HepG2 (cell line): ENCODE measurements around the gene ABI3. TPM values are rescaled to one million over a fixed set of nuclear protein-coding genes. Genes with fewer than 3 reads are reported as not detected.

Experiments
- ATAC-seq: fragments of 200-7000 bp; cut with Tn5 transposase; 3 replicates; pipeline ENCODE4 v1.9.1; 2020; ENCODE audit warnings: mild to moderate bottlenecking, moderate library complexity
- BruUV-seq: library from RNA; stranded (reverse); fragments of 400-500 nt; replicated peaks from 2 replicates; lab custom pipeline; 2021; lab: Mats Ljungman, UMichigan
- CTCF ChIA-PET: fragments of 300-600 bp; formaldehyde crosslinking; extraction: SDS; loops from one replicate; lab custom pipeline; 2021; ENCODE audit warnings: low total read pairs, inconsistent platforms, low intra/inter-chr PET ratio; lab: Yijun Ruan, JAX
- POLR2A ChIA-PET: fragments of 350-600 bp; sonication (Branson Sonifier 250); formaldehyde crosslinking; loops from one replicate; lab custom pipeline; 2020; ENCODE audit warnings: antibody characterized with exemption, inconsistent platforms; lab: Yijun Ruan, JAX
- DNase-seq: peaks from one replicate; pipeline ENCODE4 v3.0.0-alpha.2; 2015; ENCODE audit warnings: low spot score
- FAIRE-seq: peaks from 3 replicates; lab custom pipeline; 2011; peaks lifted over from hg19 to GRCh38; lab: Jason Lieb, UNC
- H2AFZ ChIP-seq: one replicate; pipeline ENCODE4 v1.6.1; 2011; ENCODE audit warnings: low read length, inconsistent platforms
- H3K27ac ChIP-seq: fragments of 300-600 bp; 3 replicates; pipeline ENCODE4 v1.8.0; 2011; ENCODE audit warnings: mixed run types, mild to moderate bottlenecking, mixed read lengths, low read length, inconsistent platforms; ENCODE audit not compliant: insufficient read depth; ENCODE audit errors: extremely low read length
- H3K27me3 ChIP-seq, 2 experiments: fragments of 200-600 bp in 1 of 2; 2 replicates in 1 of 2; 3 replicates in 1 of 2; pipeline versions ENCODE4 v1.6.0 to v1.8.0; 2011; ENCODE audit warnings: low read length in 2 of 2, mild to moderate bottlenecking in 2 of 2, moderate library complexity in 2 of 2, inconsistent platforms in 1 of 2; ENCODE audit not compliant: insufficient read depth in 2 of 2, control insufficient read depth in 1 of 2
- H3K36me3 ChIP-seq, 2 experiments: fragments of 200-600 bp in 1 of 2; replicated peaks in 1 of 2; 2 replicates in 1 of 2; 3 replicates in 1 of 2; pipeline versions ENCODE4 v1.5.1 to v1.8.0; 2011; ENCODE audit warnings: low read length in 2 of 2, inconsistent platforms in 1 of 2; ENCODE audit not compliant: insufficient read depth in 2 of 2, control insufficient read depth in 1 of 2
- H3K4me1 ChIP-seq: 2 replicates; pipeline ENCODE4 v1.5.1; 2012; ENCODE audit warnings: low read length, inconsistent platforms; ENCODE audit not compliant: insufficient read depth
- H3K4me2 ChIP-seq: 2 replicates; pipeline ENCODE4 v1.6.0; 2011; ENCODE audit warnings: low read depth, low read length, inconsistent platforms
- H3K4me3 ChIP-seq, 3 experiments: fragments of 200-600 bp in 1 of 3; sonication (generic), shearing (Covaris generic) in 1 of 3; replicated peaks in 1 of 3; 2 replicates each; pipeline ENCODE4 v1.5.1; 2011 to 2016; ENCODE audit warnings: low read length in 3 of 3, inconsistent platforms in 2 of 3, low read depth in 2 of 3, mild to moderate bottlenecking in 2 of 3, control low read depth in 1 of 3, mixed read lengths in 1 of 3; ENCODE audit not compliant: insufficient read depth in 1 of 3
- H3K79me2 ChIP-seq: one replicate; pipeline ENCODE4 v1.6.1; 2011; ENCODE audit warnings: low read length, inconsistent platforms; ENCODE audit not compliant: insufficient read depth
- H3K9ac ChIP-seq: 2 replicates; pipeline ENCODE4 v1.6.0; 2011; ENCODE audit warnings: mild to moderate bottlenecking, low read depth, low read length, inconsistent platforms; ENCODE audit not compliant: insufficient read depth
- H3K9me3 ChIP-seq: 2 replicates; pipeline ENCODE4 v1.5.1; 2012; ENCODE audit warnings: mild to moderate bottlenecking, low read length
- H4K20me1 ChIP-seq: 2 replicates; pipeline ENCODE4 v1.6.0; 2011; ENCODE audit warnings: inconsistent platforms, mild to moderate bottlenecking, low read length, moderate library complexity; ENCODE audit not compliant: insufficient read depth
- AGO1 ChIP-seq: fragments of 200-400 bp; formaldehyde crosslinking; IDR thresholded peaks from 2 replicates; pipeline ENCODE4 v1.6.1; 2017; ENCODE audit warnings: mild to moderate bottlenecking, low read depth, low read length, moderate library complexity; ENCODE audit not compliant: poor library complexity, severe bottlenecking
- ATAD3A ChIP-seq: sonication (generic); formaldehyde crosslinking; IDR thresholded peaks from 2 replicates; pipeline ENCODE4 v1.4.0; 2020; ENCODE audit warnings: missing genetic modification reagents
- ELF3 ChIP-seq: IDR thresholded peaks from 2 replicates; pipeline ENCODE4 v1.6.1; 2016; ENCODE audit warnings: missing genetic modification reagents, missing compliant biosample characterization
- FLYWCH1 ChIP-seq: sonication (generic); formaldehyde crosslinking; IDR thresholded peaks from 2 replicates; pipeline ENCODE4 v1.8.1; 2023; ENCODE audit warnings: mild to moderate bottlenecking, missing genetic modification reagents
- HOXA9 ChIP-seq: sonication (generic); formaldehyde crosslinking; IDR thresholded peaks from 2 replicates; pipeline ENCODE4 v1.8.1; 2022; ENCODE audit warnings: missing genetic modification reagents, mild to moderate bottlenecking, moderate library complexity, borderline replicate concordance
- MAFK ChIP-seq, 2 experiments: IDR thresholded peaks in 1 of 2; conservative IDR thresholded peaks in 1 of 2; 2 replicates each; pipeline ENCODE4 v1.6.1; 2011; ENCODE audit warnings: improper control_type of control experiment in 2 of 2, low read length in 2 of 2
- NFKB2 ChIP-seq: sonication (generic); formaldehyde crosslinking; IDR thresholded peaks from 2 replicates; pipeline ENCODE4 v1.4.0; 2020; ENCODE audit warnings: missing genetic modification reagents, borderline replicate concordance
- NFYC ChIP-seq: IDR thresholded peaks from 2 replicates; pipeline ENCODE4 v1.6.1; 2016; ENCODE audit warnings: missing genetic modification reagents, missing compliant biosample characterization
- POLR2A ChIP-seq, 2 experiments: IDR thresholded peaks; 2 replicates each; pipeline ENCODE4 v1.6.1; 2011; ENCODE audit warnings: low read depth in 2 of 2, low read length in 2 of 2, mild to moderate bottlenecking in 1 of 2, moderate library complexity in 1 of 2; ENCODE audit not compliant: insufficient read depth in 1 of 2
- ZBTB20 ChIP-seq: sonication (generic); formaldehyde crosslinking; IDR thresholded peaks from 2 replicates; pipeline ENCODE4 v1.8.1; 2023; ENCODE audit warnings: missing genetic modification reagents, low read depth, mild to moderate bottlenecking, borderline replicate concordance
- ZNF335 ChIP-seq: sonication (generic); formaldehyde crosslinking; IDR thresholded peaks from 2 replicates; pipeline ENCODE4 v1.4.0; 2020; ENCODE audit warnings: missing genetic modification reagents
- WGBS: methylation state at CpG from one replicate; pipeline ENCODE4 v1.1.6; 2017; ENCODE audit warnings: low lambda C conversion rate; 5-methylcytosine and 5-hydroxymethylcytosine counted together
- in situ Hi-C: cut with HindIII; loops from 2 replicates; pipeline ENCODE4 v1.10.0; 2017; ENCODE audit warnings: low pct_unique_long_range_greater_than_20kb; ENCODE audit not compliant: extremely low pct_ligation_motif_present
- intact Hi-C: fragments of 100-400 bp; cut with micrococcal nuclease; formaldehyde crosslinking; loops from one replicate; pipeline ENCODE4 v1.10.0; 2022; ENCODE audit not compliant: unreplicated experiment
- polyA plus RNA-seq, 8 experiments: library from polyadenylated mRNA; depleted of rRNA in 3 of 8; stranded (reverse) in 7 of 8; unstranded in 1 of 8; fragments of >200 nt; fragmentation: Illumina TruSeq in 4 of 8; extraction: Trizol in 4 of 8; gene quantifications; 2 replicates each; pipeline versions ENCODE4 v1.2.1 to v1.2.3, GENCODE V29; 2011 to 2016; ENCODE audit warnings: low read depth in 4 of 8, missing spikeins in 1 of 8, mixed read lengths in 1 of 8; ENCODE audit not compliant: insufficient read depth in 1 of 8
- total RNA-seq, 5 experiments: library from RNA; depleted of rRNA; stranded (reverse); fragments of >200 nt; fragmentation: Illumina TruSeq; extraction: Trizol; gene quantifications; 2 replicates each; pipeline ENCODE4 v1.2.3, GENCODE V29; 2016; ENCODE audit warnings: low read depth in 1 of 5
- TF ChIP-seq, protein P1 (sequence below): sonication (generic); formaldehyde crosslinking; IDR thresholded peaks from 2 replicates; pipeline ENCODE4 v1.5.1; 2020; ENCODE audit warnings: mild to moderate bottlenecking, missing genetic modification reagents, moderate library complexity
- TF ChIP-seq, protein P2 (sequence below): IDR thresholded peaks from 2 replicates; pipeline ENCODE4 v1.6.1; 2016; ENCODE audit warnings: missing genetic modification reagents, missing compliant biosample characterization

The ABI3 gene
- total and polyA plus RNA-seq, 2 of the 13 experiments (the other 11 are each of a cell fraction or from before 2014, with no cell fraction given): not detected

DNA sequence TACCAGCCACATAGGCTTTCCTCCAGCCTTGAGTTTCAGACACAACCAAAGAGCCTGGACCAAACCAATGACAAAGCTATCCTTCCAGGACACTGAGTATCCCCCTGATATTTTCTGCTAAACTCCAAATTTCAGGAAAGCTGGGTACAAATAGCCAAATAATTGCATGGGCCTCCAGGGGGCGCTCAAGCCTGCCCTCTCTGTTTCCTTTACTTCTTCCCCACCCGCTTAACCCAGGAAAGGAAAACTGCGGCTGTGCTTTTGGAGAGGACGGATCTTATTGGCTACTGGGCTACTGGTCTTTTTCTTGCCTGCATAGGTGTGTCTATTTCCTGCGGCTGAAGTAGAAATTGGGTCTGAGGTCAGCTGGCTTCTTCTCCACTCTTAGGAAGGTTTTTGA, 30.2 kb upstream of the ABI3 start (continued):
- TF ChIP-seq ATAD3A (no peak), HOXA9 (CRISPR knock-in tag) (no peak), ZNF335 (CRISPR knock-in tag) (no peak)

DNA sequence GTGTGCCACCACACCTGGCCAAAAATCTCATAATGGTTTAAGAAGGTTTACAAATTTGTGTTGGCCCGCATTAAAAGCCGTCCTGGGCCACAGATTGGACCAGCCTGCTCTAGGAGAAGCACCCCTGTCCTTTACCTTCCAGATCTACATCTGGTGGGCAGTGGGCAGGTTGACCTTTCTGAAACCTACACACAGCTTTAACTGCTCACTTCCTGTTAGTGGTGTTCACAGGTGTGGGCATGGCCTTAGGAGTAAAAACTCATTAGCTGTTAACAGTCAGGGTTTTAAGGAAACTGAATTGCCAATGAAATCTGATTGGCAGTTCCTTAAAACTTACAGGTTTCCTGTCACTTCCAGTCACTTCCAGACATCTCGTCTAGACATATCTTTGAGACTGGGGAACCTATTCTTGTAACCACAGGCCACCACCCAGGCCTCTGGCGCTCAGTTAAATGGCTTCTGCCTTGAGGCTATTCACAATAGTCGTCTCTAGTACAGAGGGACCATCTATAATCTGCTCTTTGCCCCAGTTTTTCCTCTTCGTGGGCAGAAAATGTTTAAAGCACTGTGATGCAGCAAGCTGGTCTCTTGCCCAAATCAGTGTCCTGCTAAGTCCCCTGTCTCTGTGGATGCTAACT, 29.4 kb upstream of the ABI3 start:
- intact Hi-C loops: loop anchor here (1.0 to 2.0 kb wide), 2 partner anchors 46 to 109 kb away; no protein-coding TSS in a partner anchor
- no peak overlapping the region for H3K27ac ChIP-seq

DNA sequence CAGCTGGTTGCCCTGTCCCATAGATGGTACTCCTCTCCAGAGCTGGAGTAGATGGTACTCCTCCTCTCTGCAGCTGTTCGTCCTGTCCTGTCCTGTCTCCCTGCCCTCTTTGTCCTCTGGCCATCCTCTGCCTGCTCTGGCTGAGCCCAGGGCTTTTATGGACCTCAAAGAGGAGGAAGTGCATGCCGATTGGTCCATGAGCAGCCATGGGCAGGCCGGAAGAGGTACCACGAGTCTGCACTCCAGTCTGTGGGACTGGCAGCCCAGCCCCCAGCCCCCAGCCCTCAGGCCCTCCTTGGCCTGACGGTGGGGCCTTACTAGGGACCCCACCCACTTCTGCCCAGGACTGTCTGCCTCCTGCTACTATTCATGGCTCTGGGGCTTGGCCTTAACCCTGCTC, 27.2 kb upstream of the ABI3 start:
- Histone ChIP-seq H2AFZ (no peak overlapping the region), H3K4me1 (no peaks in the 10 kb centered on the region), H3K4me2 (peak overlapping the region; percentile 48), H3K4me3 (peak overlapping the region in 1 of 3 experiments; percentile 50; a peak in 1 of 6 replicates), H4K20me1 (no peaks in the 10 kb centered on the region), H3K79me2 (no peaks in the 10 kb centered on the region), H3K27ac (no peak overlapping the region), H3K36me3 (no peaks in the 10 kb centered on the region), H3K27me3 (no peaks in the 10 kb centered on the region), H3K9me3 (peaks cover 15% of the 10 kb centered on the region), H3K9ac (no peak overlapping the region)
- ATAC-seq (peak; percentile 72), DNase-seq (no peak), FAIRE-seq (no peak)
- 0% methylated on average over 5 of the region's 5 CpGs for WGBS
- ChIA-PET POLR2A (interaction anchor here (1.1 kb wide), 1 partner anchor 9 kb away, joined by 3 read pairs; no protein-coding TSS in a partner anchor), CTCF (no interaction called here)
- in situ Hi-C loops: loop anchor here (5.0 kb wide), 1 partner anchor 44 kb away; no protein-coding TSS in a partner anchor
- BruUV-seq: no TSS peak
- intact Hi-C loops: no loop called here
- TF ChIP-seq ELF3 (CRISPR knock-in tag): peak; percentile 64; the same call in 1 of the 2 replicates
- 0 out of 2 replicates have a peak, but pooled peaks have one; percentile 13 for TF ChIP-seq NFKB2 (CRISPR knock-in tag)
- TF ChIP-seq, protein P1, sequence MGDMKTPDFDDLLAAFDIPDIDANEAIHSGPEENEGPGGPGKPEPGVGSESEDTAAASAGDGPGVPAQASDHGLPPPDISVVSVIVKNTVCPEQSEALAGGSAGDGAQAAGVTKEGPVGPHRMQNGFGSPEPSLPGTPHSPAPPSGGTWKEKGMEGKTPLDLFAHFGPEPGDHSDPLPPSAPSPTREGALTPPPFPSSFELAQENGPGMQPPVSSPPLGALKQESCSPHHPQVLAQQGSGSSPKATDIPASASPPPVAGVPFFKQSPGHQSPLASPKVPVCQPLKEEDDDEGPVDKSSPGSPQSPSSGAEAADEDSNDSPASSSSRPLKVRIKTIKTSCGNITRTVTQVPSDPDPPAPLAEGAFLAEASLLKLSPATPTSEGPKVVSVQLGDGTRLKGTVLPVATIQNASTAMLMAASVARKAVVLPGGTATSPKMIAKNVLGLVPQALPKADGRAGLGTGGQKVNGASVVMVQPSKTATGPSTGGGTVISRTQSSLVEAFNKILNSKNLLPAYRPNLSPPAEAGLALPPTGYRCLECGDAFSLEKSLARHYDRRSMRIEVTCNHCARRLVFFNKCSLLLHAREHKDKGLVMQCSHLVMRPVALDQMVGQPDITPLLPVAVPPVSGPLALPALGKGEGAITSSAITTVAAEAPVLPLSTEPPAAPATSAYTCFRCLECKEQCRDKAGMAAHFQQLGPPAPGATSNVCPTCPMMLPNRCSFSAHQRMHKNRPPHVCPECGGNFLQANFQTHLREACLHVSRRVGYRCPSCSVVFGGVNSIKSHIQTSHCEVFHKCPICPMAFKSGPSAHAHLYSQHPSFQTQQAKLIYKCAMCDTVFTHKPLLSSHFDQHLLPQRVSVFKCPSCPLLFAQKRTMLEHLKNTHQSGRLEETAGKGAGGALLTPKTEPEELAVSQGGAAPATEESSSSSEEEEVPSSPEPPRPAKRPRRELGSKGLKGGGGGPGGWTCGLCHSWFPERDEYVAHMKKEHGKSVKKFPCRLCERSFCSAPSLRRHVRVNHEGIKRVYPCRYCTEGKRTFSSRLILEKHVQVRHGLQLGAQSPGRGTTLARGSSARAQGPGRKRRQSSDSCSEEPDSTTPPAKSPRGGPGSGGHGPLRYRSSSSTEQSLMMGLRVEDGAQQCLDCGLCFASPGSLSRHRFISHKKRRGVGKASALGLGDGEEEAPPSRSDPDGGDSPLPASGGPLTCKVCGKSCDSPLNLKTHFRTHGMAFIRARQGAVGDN (CRISPR knock-in tag): peak; percentile 55
- peak; percentile 52; the same call in 1 of the 2 replicates for TF ChIP-seq NFYC (CRISPR knock-in tag)
- no peak for TF ChIP-seq MAFK (conservative IDR thresholded peaks at IDR 0.05 in 1 of 2, IDR thresholded peaks at IDR 0.05 in 1 of 2; ENCODE audit: low read length in 2 of 2)
- peak in 1 of 2 experiments; percentile 56; a peak in 2 of 4 replicates for TF ChIP-seq POLR2A (IDR thresholded peaks at IDR 0.05; ENCODE audit: insufficient read depth in 1 of 2, low read depth in 2 of 2, low read length in 2 of 2)
- TF ChIP-seq, protein P2, sequence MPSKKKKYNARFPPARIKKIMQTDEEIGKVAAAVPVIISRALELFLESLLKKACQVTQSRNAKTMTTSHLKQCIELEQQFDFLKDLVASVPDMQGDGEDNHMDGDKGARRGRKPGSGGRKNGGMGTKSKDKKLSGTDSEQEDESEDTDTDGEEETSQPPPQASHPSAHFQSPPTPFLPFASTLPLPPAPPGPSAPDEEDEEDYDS (CRISPR knock-in tag): peak; percentile 91

More for the DNA sequence above, 29.4 kb upstream of the ABI3 start:
- ATAC-seq (no peak), DNase-seq (no peak), FAIRE-seq (no peak)
- Histone ChIP-seq H4K20me1 (no peaks in the 10 kb centered on the region), H3K9ac (no peak overlapping the region), H3K36me3 (no peaks in the 10 kb centered on the region), H3K79me2 (no peaks in the 10 kb centered on the region), H3K27me3 (no peaks in the 10 kb centered on the region), H2AFZ (no peak overlapping the region), H3K9me3 (peaks cover 29% of the 10 kb centered on the region), H3K4me2 (no peak overlapping the region), H3K4me1 (no peaks in the 10 kb centered on the region), H3K4me3 (no peak overlapping the region)
- WGBS: 44% methylated on average over 6 of the region's 6 CpGs
- no peak for TF ChIP-seq ZBTB20 (CRISPR knock-in tag)
- no peak for TF ChIP-seq FLYWCH1 (CRISPR knock-in tag)
- TF ChIP-seq AGO1: no peak
- ChIA-PET CTCF (interaction anchor here (0.9 to 3.0 kb wide), 2 partner anchors 46 to 149 kb away, joined by 3 to 21 read pairs; no protein-coding TSS in a partner anchor), POLR2A (interaction anchor here (1.3 kb wide), 1 partner anchor 112 kb away, joined by 3 read pairs; no protein-coding TSS in a partner anchor)
- BruUV-seq: no TSS peak
- in situ Hi-C loops: loop anchor here (5.0 kb wide), 1 partner anchor 46 kb away; no protein-coding TSS in a partner anchor
